ENCODE results near the gene MAMLD1.

The MAMLD1 gene

DNA sequence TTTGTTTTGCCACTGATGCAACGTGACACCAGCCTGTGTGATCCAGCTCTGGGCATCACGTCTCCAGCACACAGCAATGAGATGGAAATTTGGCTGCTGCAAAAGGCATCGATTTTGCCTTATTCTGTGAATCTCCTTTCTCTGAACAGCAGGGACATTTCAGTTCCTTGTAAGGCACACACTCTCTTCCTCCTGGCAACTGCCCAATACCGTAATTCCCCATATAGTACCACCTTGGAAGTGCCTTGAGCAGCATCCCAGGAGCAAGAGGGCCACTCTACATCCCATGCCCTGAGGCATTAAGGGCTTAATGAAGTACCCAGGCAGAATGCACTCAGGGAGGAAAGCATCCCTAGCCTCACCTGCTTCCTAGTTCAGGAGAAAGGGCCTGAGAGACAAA is 10.5 kb upstream of the MAMLD1 start:
- Histone ChIP-seq H3K27me3 (ENCODE audit: control insufficient read depth, insufficient read depth, low read length, poor library complexity, severe bottlenecking) (no peaks in the 10 kb centered on the region), H3K4me1 (ENCODE audit: control insufficient read depth, insufficient read depth, low read length) (no peaks in the 10 kb centered on the region), H3K36me3 (ENCODE audit: control insufficient read depth, insufficient read depth, low read length) (no peaks in the 10 kb centered on the region), H3K4me3 (ENCODE audit: insufficient read depth, low read depth, low read length) (no peak overlapping the region), H3K27ac (ENCODE audit: insufficient read depth, low read depth, low read length, poor library complexity, severe bottlenecking) (no peak overlapping the region), H3K9me3 (ENCODE audit: control insufficient read depth, low read length) (no peaks in the 10 kb centered on the region)
- WGBS, 2 experiments = 76 to 77% methylated on average over 4 of the region's 4 CpGs

DNA sequence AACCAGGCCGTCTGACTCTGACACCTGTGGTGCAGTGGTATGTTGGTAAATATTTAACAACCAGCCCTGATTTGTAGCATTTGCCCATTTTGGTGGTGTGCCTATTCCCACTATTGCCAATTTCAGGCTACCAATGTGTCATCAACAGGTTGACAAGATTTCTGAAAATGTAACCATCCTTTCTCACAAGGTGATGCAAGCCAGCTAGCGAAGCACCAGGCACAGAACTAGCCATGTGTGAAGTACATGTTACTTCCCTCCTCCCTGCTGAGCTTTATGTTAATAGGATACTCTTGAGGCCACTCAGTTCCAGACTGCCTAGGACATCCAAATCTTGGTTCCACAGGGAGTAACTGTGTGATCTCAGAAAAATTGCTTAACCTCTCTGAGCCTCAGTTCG is 7.2 kb upstream of the MAMLD1 start:
- Histone ChIP-seq H3K27ac (ENCODE audit: insufficient read depth, low read depth, low read length, poor library complexity, severe bottlenecking) (no peak overlapping the region), H3K36me3 (ENCODE audit: control insufficient read depth, insufficient read depth, low read length) (no peaks in the 10 kb centered on the region), H3K4me3 (ENCODE audit: insufficient read depth, low read depth, low read length) (no peak overlapping the region), H3K9me3 (ENCODE audit: control insufficient read depth, low read length) (no peaks in the 10 kb centered on the region), H3K4me1 (ENCODE audit: control insufficient read depth, insufficient read depth, low read length) (no peaks in the 10 kb centered on the region), H3K27me3 (ENCODE audit: control insufficient read depth, insufficient read depth, low read length, poor library complexity, severe bottlenecking) (peaks cover 18% of the 10 kb centered on the region)
- 88 to 91% methylated on average over 3 of the region's 3 CpGs for WGBS, 2 experiments

DNA sequence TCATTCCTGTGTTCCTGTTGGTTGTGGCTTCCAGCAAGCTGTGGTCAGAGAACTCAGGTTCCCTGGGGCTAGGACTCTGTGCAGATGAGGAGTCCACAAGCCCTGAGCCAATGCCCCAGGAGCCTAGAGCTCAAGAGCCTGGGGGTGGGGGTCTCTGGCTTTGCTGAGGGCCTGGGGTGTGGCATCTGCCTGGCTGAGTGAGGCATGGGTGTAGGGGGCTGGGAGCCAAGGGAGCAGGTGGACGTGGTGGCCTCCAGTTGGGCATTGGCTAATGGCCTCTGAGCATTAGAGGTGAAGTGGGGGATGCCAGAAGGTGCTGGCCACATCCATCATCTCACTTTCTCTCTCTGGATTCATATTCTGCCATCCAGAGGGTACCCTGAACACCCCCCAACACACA is 5.3 kb upstream of the MAMLD1 start:
- Histone ChIP-seq H3K27ac (ENCODE audit: insufficient read depth, low read depth, low read length, poor library complexity, severe bottlenecking) (no peak overlapping the region), H3K4me3 (ENCODE audit: insufficient read depth, low read depth, low read length) (no peak overlapping the region), H3K4me1 (ENCODE audit: control insufficient read depth, insufficient read depth, low read length) (no peaks in the 10 kb centered on the region), H3K9me3 (ENCODE audit: control insufficient read depth, low read length) (no peaks in the 10 kb centered on the region), H3K27me3 (ENCODE audit: control insufficient read depth, insufficient read depth, low read length, poor library complexity, severe bottlenecking) (peaks cover 36% of the 10 kb centered on the region), H3K36me3 (ENCODE audit: control insufficient read depth, insufficient read depth, low read length) (no peaks in the 10 kb centered on the region)
- WGBS, 2 experiments = 100% methylated on average over 1 of the region's 1 CpG; no CpG with 5 or more reads in 1 of the 2 experiments

DNA sequence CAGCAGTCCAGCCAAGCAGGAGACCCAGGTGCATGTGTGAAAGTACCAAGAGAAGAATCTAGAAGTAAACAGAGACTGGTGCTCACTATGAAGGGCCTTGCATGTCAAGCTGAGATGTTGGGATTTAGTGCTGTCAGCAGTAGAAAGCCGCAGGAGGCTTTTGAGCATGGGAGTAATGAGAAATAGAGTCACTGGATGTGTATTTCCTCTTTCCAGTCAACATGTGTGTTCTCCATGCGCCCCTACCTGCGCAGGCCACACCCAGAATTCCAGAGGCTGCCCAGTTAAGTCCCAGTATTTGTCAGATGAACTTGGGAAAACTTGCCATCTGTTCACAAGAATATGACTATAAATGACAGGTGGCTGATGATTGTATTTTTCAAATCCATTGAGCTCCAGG is 4.5 kb upstream of the MAMLD1 start:
- 98% methylated on average over 3 of the region's 3 CpGs for WGBS, 2 experiments
- no peaks in the 10 kb centered on the region for H3K9me3 ChIP-seq (ENCODE audit: control insufficient read depth, low read length)

DNA sequence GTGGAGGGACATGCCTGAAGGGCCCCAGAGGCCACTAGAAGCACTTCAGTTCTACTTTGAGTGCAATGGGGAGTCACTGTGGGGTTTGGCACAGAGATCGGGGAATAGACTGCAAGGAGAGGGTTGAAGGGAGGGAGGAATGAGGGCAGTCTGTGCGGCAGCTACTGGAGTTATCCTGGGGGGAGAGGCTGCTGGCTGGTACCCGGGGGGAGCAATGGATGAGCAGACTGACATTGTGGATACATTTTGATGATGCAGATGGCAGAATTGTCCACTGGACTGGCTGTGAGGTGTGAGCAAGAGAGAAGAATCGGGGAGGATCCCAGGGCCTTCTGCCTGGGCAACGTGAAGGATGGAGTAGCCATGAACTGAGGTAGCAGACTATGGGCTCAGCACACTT is 2.8 kb upstream of the MAMLD1 start:
- H3K4me1 ChIP-seq (ENCODE audit: control insufficient read depth, insufficient read depth, low read length) = no peaks in the 10 kb centered on the region
- no peak overlapping the region for H3K4me3 ChIP-seq (ENCODE audit: insufficient read depth, low read depth, low read length)
- whole genome bisulfite sequencing, 2 experiments = 87 to 89% methylated on average over 5 of the region's 5 CpGs
- H3K9me3 ChIP-seq (ENCODE audit: control insufficient read depth, low read length) = no peaks in the 10 kb centered on the region
- H3K27ac ChIP-seq (ENCODE audit: insufficient read depth, low read depth, low read length, poor library complexity, severe bottlenecking) = no peak overlapping the region
- peaks cover 54% of the 10 kb centered on the region for H3K27me3 ChIP-seq (ENCODE audit: control insufficient read depth, insufficient read depth, low read length, poor library complexity, severe bottlenecking)
- H3K36me3 ChIP-seq (ENCODE audit: control insufficient read depth, insufficient read depth, low read length) = no peaks in the 10 kb centered on the region

More for the DNA sequence above, 4.5 kb upstream of the MAMLD1 start:
- Histone ChIP-seq H3K36me3 (ENCODE audit: control insufficient read depth, insufficient read depth, low read length) (no peaks in the 10 kb centered on the region), H3K27ac (ENCODE audit: insufficient read depth, low read depth, low read length, poor library complexity, severe bottlenecking) (no peak overlapping the region), H3K4me1 (ENCODE audit: control insufficient read depth, insufficient read depth, low read length) (no peaks in the 10 kb centered on the region), H3K4me3 (ENCODE audit: insufficient read depth, low read depth, low read length) (no peak overlapping the region), H3K27me3 (ENCODE audit: control insufficient read depth, insufficient read depth, low read length, poor library complexity, severe bottlenecking) (peaks cover 45% of the 10 kb centered on the region)

DNA sequence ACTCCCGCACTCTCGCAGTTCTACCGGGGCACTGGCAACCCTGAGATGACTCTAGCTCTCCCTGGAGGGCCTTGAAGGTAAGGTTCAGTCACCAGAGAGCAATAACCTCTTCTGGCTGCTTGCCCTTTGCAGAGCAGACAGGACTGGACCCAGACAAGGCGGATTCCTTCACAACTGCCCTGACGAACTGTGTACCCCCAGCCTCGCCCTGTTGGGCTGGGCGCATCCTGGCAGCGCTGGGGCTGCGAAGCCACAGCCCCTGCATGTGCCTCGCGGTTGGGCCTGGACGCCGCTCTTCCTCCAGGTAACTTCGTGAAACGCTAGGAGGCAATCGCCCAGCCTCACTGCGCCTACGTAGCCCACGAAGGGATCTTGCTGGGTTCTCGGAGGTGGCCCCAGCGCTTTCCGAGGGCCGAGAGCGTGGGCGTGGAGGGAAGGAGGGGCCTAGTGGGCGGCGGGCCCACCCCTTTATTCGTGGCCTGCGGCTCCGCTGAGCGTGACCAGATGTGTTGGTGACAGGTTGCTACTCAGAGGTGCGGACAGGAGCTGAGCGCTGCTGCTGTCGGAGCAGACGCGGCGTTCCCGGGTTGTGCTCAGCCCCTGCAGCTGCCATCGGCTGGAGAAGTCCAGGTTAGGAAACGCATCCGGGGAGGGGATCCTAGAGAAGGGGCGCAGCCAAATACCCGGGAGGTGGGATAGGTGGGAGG is 1.9 kb upstream of the MAMLD1 start:
- Histone ChIP-seq H3K9me3 (ENCODE audit: control insufficient read depth, low read length) (no peaks in the 10 kb centered on the region), H3K27me3 (ENCODE audit: control insufficient read depth, insufficient read depth, low read length, poor library complexity, severe bottlenecking) (peaks cover 55% of the 10 kb centered on the region), H3K4me1 (ENCODE audit: control insufficient read depth, insufficient read depth, low read length) (no peaks in the 10 kb centered on the region), H3K4me3 (ENCODE audit: insufficient read depth, low read depth, low read length) (peak overlapping the region; percentile 20), H3K36me3 (ENCODE audit: control insufficient read depth, insufficient read depth, low read length) (no peaks in the 10 kb centered on the region), H3K27ac (ENCODE audit: insufficient read depth, low read depth, low read length, poor library complexity, severe bottlenecking) (no peak overlapping the region)
- WGBS, 2 experiments = 2 to 4% methylated on average over 43 of the region's 43 CpGs

DNA sequence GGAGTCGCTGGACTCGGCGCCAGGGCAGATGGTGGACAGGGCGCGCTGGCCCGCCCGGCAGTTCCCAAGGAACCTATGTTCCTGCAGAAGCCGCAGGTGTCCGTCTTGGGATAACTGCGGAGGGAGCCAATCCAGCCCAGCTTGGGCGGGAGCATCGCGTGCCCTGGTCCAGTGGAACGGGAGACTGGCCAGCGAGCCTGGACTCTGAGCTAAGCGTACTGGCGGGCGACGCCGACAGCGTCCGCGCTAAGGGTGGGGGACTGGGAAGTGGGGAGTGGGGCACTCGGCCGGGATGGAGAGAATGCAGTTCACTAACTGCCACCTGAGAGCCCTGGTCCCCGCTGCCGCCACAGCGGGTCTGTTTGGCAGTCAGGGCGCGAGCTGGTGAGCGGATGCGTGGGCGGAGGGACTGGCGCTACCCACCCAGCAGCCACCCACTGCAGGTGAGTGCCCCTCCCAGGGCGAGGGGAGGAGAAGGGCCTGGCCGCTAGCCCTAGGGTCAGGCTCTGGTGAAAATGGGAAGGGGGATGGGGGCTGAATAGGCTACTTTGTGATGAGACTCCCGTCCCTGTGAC is 1.3 kb upstream of the MAMLD1 start:
- no peaks in the 10 kb centered on the region for H3K4me1 ChIP-seq (ENCODE audit: control insufficient read depth, insufficient read depth, low read length)
- peaks cover 61% of the 10 kb centered on the region for H3K27me3 ChIP-seq (ENCODE audit: control insufficient read depth, insufficient read depth, low read length, poor library complexity, severe bottlenecking)
- no peak overlapping the region for H3K27ac ChIP-seq (ENCODE audit: insufficient read depth, low read depth, low read length, poor library complexity, severe bottlenecking)
- 0 to 2% methylated on average over 35 to 37 of the region's 37 CpGs for WGBS, 2 experiments
- H3K4me3 ChIP-seq (ENCODE audit: insufficient read depth, low read depth, low read length) = peak overlapping the region; percentile 20
- no peaks in the 10 kb centered on the region for H3K36me3 ChIP-seq (ENCODE audit: control insufficient read depth, insufficient read depth, low read length)
- H3K9me3 ChIP-seq (ENCODE audit: control insufficient read depth, low read length) = no peaks in the 10 kb centered on the region

DNA sequence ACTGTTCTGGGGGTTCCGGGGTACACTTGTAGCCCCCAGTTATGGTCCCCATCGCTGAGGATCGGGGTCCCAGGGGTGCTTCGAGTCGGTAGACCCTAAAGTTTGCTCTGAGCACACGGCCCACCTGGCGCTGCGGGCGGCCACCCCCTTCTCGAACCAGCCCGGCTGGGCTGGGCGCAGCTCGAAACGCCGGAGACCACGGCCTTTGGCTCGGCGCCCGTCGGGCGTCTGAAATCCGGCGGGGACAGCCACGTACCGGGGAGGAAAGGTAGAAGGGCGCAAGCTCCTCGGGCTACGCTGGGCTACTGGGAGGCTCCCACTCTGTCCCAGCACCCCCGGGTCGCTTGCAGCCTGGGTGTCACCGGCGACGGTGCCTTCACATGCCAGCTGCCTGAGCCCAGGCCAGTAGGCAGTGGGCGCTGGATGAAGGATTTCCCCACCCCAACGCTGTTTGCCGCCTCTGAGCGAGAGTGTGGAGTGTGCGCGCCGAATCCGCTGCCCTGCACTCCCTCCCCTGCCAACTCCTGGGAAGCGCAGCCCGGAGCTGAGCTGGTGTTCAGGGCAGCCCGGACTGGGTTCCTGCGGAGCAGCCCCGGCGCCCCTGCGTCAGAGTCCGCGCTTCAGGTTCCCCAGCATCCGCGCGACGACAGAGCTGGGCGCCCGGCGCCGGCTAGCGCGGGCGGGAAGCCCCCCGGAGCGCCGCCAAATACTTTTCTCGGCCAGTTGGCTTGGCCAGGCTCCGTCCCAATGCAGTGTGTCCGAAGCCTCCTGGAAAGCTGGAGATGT is 637 bp downstream of the MAMLD1 start:
- Histone ChIP-seq H3K27me3 (ENCODE audit: control insufficient read depth, insufficient read depth, low read length, poor library complexity, severe bottlenecking) (peaks cover 63% of the 10 kb centered on the region), H3K27ac (ENCODE audit: insufficient read depth, low read depth, low read length, poor library complexity, severe bottlenecking) (no peak overlapping the region), H3K4me3 (ENCODE audit: insufficient read depth, low read depth, low read length) (peak overlapping the region; percentile 39), H3K36me3 (ENCODE audit: control insufficient read depth, insufficient read depth, low read length) (no peaks in the 10 kb centered on the region), H3K9me3 (ENCODE audit: control insufficient read depth, low read length) (no peaks in the 10 kb centered on the region), H3K4me1 (ENCODE audit: control insufficient read depth, insufficient read depth, low read length) (no peaks in the 10 kb centered on the region)
- WGBS, 2 experiments = 0% methylated on average over 67 of the region's 67 CpGs

DNA sequence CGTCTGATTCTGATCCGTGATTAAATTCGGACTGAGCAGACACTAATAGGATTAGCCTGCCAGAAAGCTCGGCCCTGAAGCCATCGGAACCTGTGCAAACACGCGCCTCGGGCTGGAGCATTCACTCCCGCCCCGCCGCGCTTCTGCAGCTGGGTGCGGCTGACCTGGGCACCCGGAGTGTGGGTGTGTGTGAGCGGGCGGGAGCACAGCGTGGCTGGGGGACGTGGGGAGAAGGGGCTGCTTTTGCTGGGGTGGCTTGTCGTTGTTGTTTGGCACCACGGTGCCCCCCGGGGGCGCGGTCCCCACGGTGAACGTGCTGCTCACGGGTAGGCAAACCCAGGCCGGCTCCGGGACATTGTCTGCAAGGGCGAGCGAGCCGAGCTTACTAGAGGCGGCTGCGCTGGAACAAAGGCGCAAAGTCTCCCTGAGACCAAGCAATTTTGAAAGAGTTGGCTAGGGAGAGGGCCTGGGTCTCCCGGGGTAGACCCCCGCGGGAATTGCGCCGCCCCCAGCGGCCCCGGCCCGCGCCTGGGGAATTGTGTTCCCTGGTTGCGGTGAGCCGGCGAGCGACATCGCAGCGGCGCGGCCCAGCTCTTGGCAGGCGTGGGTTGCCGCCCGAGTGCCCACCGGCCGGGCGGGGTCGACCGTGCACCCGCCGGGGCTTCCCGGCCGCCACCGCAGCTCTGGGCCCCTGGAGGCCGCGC is 1.4 kb downstream of the MAMLD1 start:
- 0 to 1% methylated on average over 61 to 63 of the region's 66 CpGs for WGBS, 2 experiments
- Histone ChIP-seq H3K4me3 (ENCODE audit: insufficient read depth, low read depth, low read length) (peak overlapping the region; percentile 39), H3K9me3 (ENCODE audit: control insufficient read depth, low read length) (no peaks in the 10 kb centered on the region), H3K36me3 (ENCODE audit: control insufficient read depth, insufficient read depth, low read length) (no peaks in the 10 kb centered on the region), H3K27me3 (ENCODE audit: control insufficient read depth, insufficient read depth, low read length, poor library complexity, severe bottlenecking) (peaks cover 58% of the 10 kb centered on the region), H3K27ac (ENCODE audit: insufficient read depth, low read depth, low read length, poor library complexity, severe bottlenecking) (no peak overlapping the region), H3K4me1 (ENCODE audit: control insufficient read depth, insufficient read depth, low read length) (no peaks in the 10 kb centered on the region)

Data from ectodermal cell (in vitro differentiated cells).